Keratinocyte (primary cell): ENCODE measurements around the gene HSP90B1. TPM values are rescaled to one million over a fixed set of nuclear protein-coding genes. Genes with fewer than 3 reads are reported as not detected.

Experiments used
- DNase-seq: peaks from one replicate; pipeline ENCODE4 v3.0.0-alpha.2; 2011; ENCODE audit warnings: low read depth, missing footprints, low spot score
- FAIRE-seq: peaks from 2 replicates; lab custom pipeline; 2011; peaks lifted over from hg19 to GRCh38; lab: Jason Lieb, UNC
- H2AFZ ChIP-seq: 2 replicates; pipeline ENCODE4 v1.6.0; 2012; ENCODE audit warnings: low read length, control low read depth, inconsistent platforms; ENCODE audit not compliant: control insufficient read depth
- H3K27ac ChIP-seq: 2 replicates; pipeline ENCODE4 v1.5.1; 2011; ENCODE audit warnings: low read length; ENCODE audit not compliant: control insufficient read depth, insufficient read depth
- H3K27me3 ChIP-seq: 3 replicates; pipeline ENCODE4 v1.6.0; 2011; ENCODE audit warnings: low read length; ENCODE audit not compliant: control insufficient read depth, insufficient read depth; ENCODE audit errors: extremely low read depth
- H3K36me3 ChIP-seq, 2 experiments: 2 replicates in 1 of 2; 3 replicates in 1 of 2; pipeline ENCODE4 v1.5.1; 2011; ENCODE audit warnings: low read length in 2 of 2, mild to moderate bottlenecking in 1 of 2; ENCODE audit not compliant: control insufficient read depth in 2 of 2, insufficient read depth in 2 of 2; ENCODE audit errors: extremely low read depth in 1 of 2
- H3K4me1 ChIP-seq: 3 replicates; pipeline ENCODE4 v1.5.1; 2011; ENCODE audit warnings: low read length; ENCODE audit not compliant: control insufficient read depth, insufficient read depth; ENCODE audit errors: extremely low read depth
- H3K4me2 ChIP-seq: 3 replicates; pipeline ENCODE4 v1.6.0; 2011; ENCODE audit warnings: low read depth, low read length; ENCODE audit not compliant: control insufficient read depth, insufficient read depth; ENCODE audit errors: extremely low read depth
- H3K4me3 ChIP-seq, 3 experiments: fragments of 200-600 bp in 1 of 3; sonication (generic) in 1 of 3; 2 replicates in 2 of 3; 3 replicates in 1 of 3; pipeline ENCODE4 v1.5.1; 2011 to 2016; ENCODE audit warnings: low read length in 3 of 3, mild to moderate bottlenecking in 3 of 3, control low read depth in 2 of 3, inconsistent platforms in 1 of 3, low read depth in 1 of 3, mixed read lengths in 1 of 3, mixed run types in 1 of 3, moderate library complexity in 1 of 3; ENCODE audit not compliant: control insufficient read depth in 2 of 3, insufficient read depth in 2 of 3; ENCODE audit errors: extremely low read depth in 1 of 3
- H3K79me2 ChIP-seq: 2 replicates; pipeline ENCODE4 v1.6.0; 2012; ENCODE audit warnings: low read length; ENCODE audit not compliant: control insufficient read depth, insufficient read depth
- H3K9ac ChIP-seq: 3 replicates; pipeline ENCODE4 v1.6.0; 2011; ENCODE audit warnings: low read length; ENCODE audit not compliant: control insufficient read depth, insufficient read depth; ENCODE audit errors: extremely low read depth
- H3K9me1 ChIP-seq: 3 replicates; pipeline ENCODE4 v1.6.0; 2011; ENCODE audit warnings: low read length; ENCODE audit not compliant: control insufficient read depth, insufficient read depth; ENCODE audit errors: extremely low read depth
- H3K9me3 ChIP-seq: 2 replicates; pipeline ENCODE4 v1.5.1; 2012; ENCODE audit warnings: low read depth, low read length; ENCODE audit not compliant: control insufficient read depth
- H4K20me1 ChIP-seq: 3 replicates; pipeline ENCODE4 v1.6.0; 2011; ENCODE audit warnings: low read length; ENCODE audit not compliant: control insufficient read depth, insufficient read depth; ENCODE audit errors: extremely low read depth
- EZH2 ChIP-seq: IDR thresholded peaks from one replicate; pipeline ENCODE4 v1.6.1; 2012; ENCODE audit warnings: inconsistent platforms, mild to moderate bottlenecking, low read length, moderate library complexity
- dilution Hi-C: fragments of 300-500 bp; cut with MboI; formaldehyde crosslinking; loops from one replicate; pipeline ENCODE4 v1.7.0; 2020; ENCODE audit warnings: low sequenced_read_pairs; ENCODE audit not compliant: extremely low pct_ligation_motif_present
- polyA plus RNA-seq, 5 experiments: library from polyadenylated mRNA; depleted of rRNA in 3 of 5; stranded (reverse) in 3 of 5; stranded (forward) in 1 of 5; unstranded in 1 of 5; fragments of >200 nt; gene quantifications; 1 replicate in 1 of 5; 2 replicates in 3 of 5; 3 replicates in 1 of 5; pipeline versions ENCODE4 v1.2.1 to v1.2.3, GENCODE V29; 2011 to 2012; ENCODE audit warnings: missing spikeins in 2 of 5, low read depth in 1 of 5, low replicate concordance in 1 of 5
- TF ChIP-seq, protein P1 (sequence below), 3 experiments: IDR thresholded peaks in 1 of 3; conservative IDR thresholded peaks in 1 of 3; optimal IDR thresholded peaks in 1 of 3; 2 replicates in 2 of 3; 3 replicates in 1 of 3; pipeline versions ENCODE3 to v1.5.1; 2011; ENCODE audit warnings: low read length in 3 of 3, mild to moderate bottlenecking in 3 of 3, moderate library complexity in 2 of 3, control low read depth in 1 of 3, inconsistent platforms in 1 of 3; ENCODE audit not compliant: insufficient read depth in 2 of 3; ENCODE audit errors: extremely low read depth in 1 of 3

Gene HSP90B1
- polyA plus RNA-seq, 1 donor (not counting 4 experiments of a cell fraction or from before 2014, with no cell fraction given), result 954 TPM

DNA sequence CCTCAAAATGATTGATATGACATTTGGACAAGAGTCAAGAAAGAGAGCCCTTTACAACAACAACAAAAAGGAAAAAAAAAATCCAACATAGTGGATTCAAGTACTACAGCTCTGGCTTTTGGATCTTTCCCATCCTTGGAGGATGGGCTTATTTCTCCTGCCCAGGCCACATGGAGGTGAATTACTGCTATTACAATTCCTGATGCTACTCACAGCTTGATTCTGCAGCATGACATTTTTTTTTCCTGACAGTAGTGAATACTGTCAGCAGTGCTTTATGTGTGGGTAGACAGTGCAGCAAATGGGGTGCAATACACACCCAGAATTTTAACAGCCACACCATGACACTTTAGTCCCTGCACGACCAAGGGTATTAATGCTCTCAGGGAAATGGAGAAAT is 42.5 kb upstream of the HSP90B1 start:
- H3K27me3 ChIP-seq, result no peaks in the 10 kb centered on the region
- H3K9me3 ChIP-seq, result no peaks in the 10 kb centered on the region
- no peaks in the 10 kb centered on the region for H3K9me1 ChIP-seq
- no peak overlapping the region for H3K27ac ChIP-seq
- no peak for TF ChIP-seq EZH2
- TF ChIP-seq, protein P1, sequence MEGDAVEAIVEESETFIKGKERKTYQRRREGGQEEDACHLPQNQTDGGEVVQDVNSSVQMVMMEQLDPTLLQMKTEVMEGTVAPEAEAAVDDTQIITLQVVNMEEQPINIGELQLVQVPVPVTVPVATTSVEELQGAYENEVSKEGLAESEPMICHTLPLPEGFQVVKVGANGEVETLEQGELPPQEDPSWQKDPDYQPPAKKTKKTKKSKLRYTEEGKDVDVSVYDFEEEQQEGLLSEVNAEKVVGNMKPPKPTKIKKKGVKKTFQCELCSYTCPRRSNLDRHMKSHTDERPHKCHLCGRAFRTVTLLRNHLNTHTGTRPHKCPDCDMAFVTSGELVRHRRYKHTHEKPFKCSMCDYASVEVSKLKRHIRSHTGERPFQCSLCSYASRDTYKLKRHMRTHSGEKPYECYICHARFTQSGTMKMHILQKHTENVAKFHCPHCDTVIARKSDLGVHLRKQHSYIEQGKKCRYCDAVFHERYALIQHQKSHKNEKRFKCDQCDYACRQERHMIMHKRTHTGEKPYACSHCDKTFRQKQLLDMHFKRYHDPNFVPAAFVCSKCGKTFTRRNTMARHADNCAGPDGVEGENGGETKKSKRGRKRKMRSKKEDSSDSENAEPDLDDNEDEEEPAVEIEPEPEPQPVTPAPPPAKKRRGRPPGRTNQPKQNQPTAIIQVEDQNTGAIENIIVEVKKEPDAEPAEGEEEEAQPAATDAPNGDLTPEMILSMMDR (optimal IDR thresholded peaks at IDR 0.05 in 1 of 3, IDR thresholded peaks at IDR 0.05 in 1 of 3, conservative IDR thresholded peaks at IDR 0.05 in 1 of 3; ENCODE audit: extremely low read depth in 1 of 3, insufficient read depth in 2 of 3, low read length in 3 of 3), result no peak
- DNase-seq (no peak), FAIRE-seq (no peak)
- no peaks in the 10 kb centered on the region for H3K36me3 ChIP-seq
- H3K79me2 ChIP-seq, result no peaks in the 10 kb centered on the region
- no peak overlapping the region for H2AFZ ChIP-seq
- no peak overlapping the region for H3K4me3 ChIP-seq
- no peaks in the 10 kb centered on the region for H4K20me1 ChIP-seq
- H3K4me2 ChIP-seq, result no peak overlapping the region
- H3K4me1 ChIP-seq, result peaks cover 9% of the 10 kb centered on the region
- H3K9ac ChIP-seq, result no peak overlapping the region
- dilution Hi-C loops, result no loop called here

DNA sequence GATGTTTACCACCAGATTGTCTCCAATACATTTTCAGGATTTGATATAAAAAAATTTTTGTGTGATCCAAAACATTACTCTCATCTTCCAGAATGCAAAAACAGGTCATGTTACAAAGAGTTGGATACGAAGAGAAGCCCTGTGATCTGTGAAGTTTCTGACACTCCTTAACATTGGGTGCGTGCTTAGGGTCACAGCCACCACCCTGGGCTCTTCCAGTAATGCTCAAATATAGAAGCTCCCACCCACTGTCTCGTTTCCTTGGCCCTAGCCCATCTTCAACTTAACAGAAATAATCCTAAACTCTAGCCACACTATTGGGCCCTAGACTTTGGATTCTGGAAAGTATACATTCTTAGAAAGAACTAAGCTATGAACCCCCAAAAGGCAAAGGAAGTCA is 32.9 kb upstream of the HSP90B1 start:
- Histone ChIP-seq H3K4me2 (no peak overlapping the region), H3K4me3 (no peak overlapping the region), H2AFZ (no peak overlapping the region), H3K9me3 (no peaks in the 10 kb centered on the region), H3K4me1 (no peaks in the 10 kb centered on the region), H3K9ac (no peak overlapping the region), H3K9me1 (no peaks in the 10 kb centered on the region), H3K79me2 (no peaks in the 10 kb centered on the region), H3K27ac (no peak overlapping the region), H4K20me1 (no peaks in the 10 kb centered on the region), H3K36me3 (no peaks in the 10 kb centered on the region), H3K27me3 (no peaks in the 10 kb centered on the region)
- dilution Hi-C loops, result no loop called here
- FAIRE-seq, result no peak
- DNase-seq, result no peak
- TF ChIP-seq, protein P1 (optimal IDR thresholded peaks at IDR 0.05 in 1 of 3, IDR thresholded peaks at IDR 0.05 in 1 of 3, conservative IDR thresholded peaks at IDR 0.05 in 1 of 3; ENCODE audit: extremely low read depth in 1 of 3, insufficient read depth in 2 of 3, low read length in 3 of 3), result no peak
- TF ChIP-seq EZH2, result no peak
